ENCODE measurements around the gene FAM13A. TPM values are rescaled to one million over a fixed set of nuclear protein-coding genes. Genes with fewer than 3 reads are reported as not detected.

FAM13A gene
- total and polyA plus RNA-seq, 9 of the 15 experiments (the other 6 are each of a cell fraction or from before 2014, with no cell fraction given): 11.3 to 23.3 (median 14.7) TPM

- TF ChIP-seq SFPQ (IDR thresholded peaks at IDR 0.05; ENCODE audit: low read depth, low read length) (no peak), JUND (IDR thresholded peaks at IDR 0.05; ENCODE audit: borderline replicate concordance, low read depth, low read length) (peak; percentile 96), JUND (tag; IDR thresholded peaks at IDR 0.05; ENCODE audit: borderline replicate concordance, low read depth, low read length) (peak; percentile 93), CHD7 (IDR thresholded peaks at IDR 0.05; ENCODE audit: low read depth, low read length) (no peak), GTF2E2 (tag; IDR thresholded peaks at IDR 0.05) (no peak), ZNF239 (CRISPR knock-in tag; IDR thresholded peaks at IDR 0.05) (no peak), MTA2 (IDR thresholded peaks at IDR 0.05; ENCODE audit: low read depth) (peak; percentile 69), LCOR (CRISPR knock-in tag; IDR thresholded peaks at IDR 0.05) (0 out of 2 replicates have a peak, but pooled peaks have one; percentile 72), RAD21 (CRISPR knock-in tag; conservative IDR thresholded peaks at IDR 0.05 in 1 of 2, IDR thresholded peaks at IDR 0.05 in 1 of 2) (no peak), MEIS2 (IDR thresholded peaks at IDR 0.05; ENCODE audit: partially characterized antibody) (no peak), MTA1 (IDR thresholded peaks at IDR 0.05; ENCODE audit: borderline replicate concordance) (no peak; the same call in 1 of the 2 replicates), MAX (CRISPR knock-in tag; IDR thresholded peaks at IDR 0.05) (peak; percentile 71; the same call in 1 of the 2 replicates), ZKSCAN1 (IDR thresholded peaks at IDR 0.05; ENCODE audit: low read depth, low read length) (0 out of 2 replicates have a peak, but pooled peaks have one; percentile 13)
Observed at GRCh38 chr4:88823058-88823919, 233.7 kb downstream of the FAM13A start (continued).

All from K562 (cell line).